Osteoblast (primary cell): ENCODE data around the gene LRRFIP1. TPM values are rescaled to one million over a fixed set of nuclear protein-coding genes. Genes with fewer than 3 reads are reported as not detected.

Experiments used
- DNase-seq: peaks from one replicate; pipeline ENCODE4 v3.0.0; 2011; ENCODE audit warnings: low spot score, mixed read lengths; ENCODE audit not compliant: insufficient read length; ENCODE audit errors: missing footprints
- H2AFZ ChIP-seq: 2 replicates; pipeline ENCODE4 v1.6.0; 2011; ENCODE audit warnings: mild to moderate bottlenecking, low read length
- H3K27ac ChIP-seq: 2 replicates; pipeline ENCODE4 v1.5.1; 2011; ENCODE audit warnings: mild to moderate bottlenecking, low read depth, low read length, moderate library complexity
- H3K27me3 ChIP-seq: 2 replicates; pipeline ENCODE4 v1.6.0; 2012; ENCODE audit warnings: mild to moderate bottlenecking, control low read depth, inconsistent platforms, low read length, moderate library complexity; ENCODE audit not compliant: insufficient read depth
- H3K36me3 ChIP-seq: 2 replicates; pipeline ENCODE4 v1.5.1; 2011; ENCODE audit warnings: mild to moderate bottlenecking, low read length, control low read depth, moderate library complexity; ENCODE audit not compliant: insufficient read depth
- H3K4me1 ChIP-seq: 2 replicates; pipeline ENCODE4 v1.5.1; 2011; ENCODE audit warnings: mild to moderate bottlenecking, low read length, control low read depth, moderate library complexity; ENCODE audit not compliant: insufficient read depth
- H3K4me2 ChIP-seq: 2 replicates; pipeline ENCODE4 v1.6.0; 2011; ENCODE audit warnings: mild to moderate bottlenecking, low read length; ENCODE audit not compliant: insufficient read depth
- H3K4me3 ChIP-seq: fragments of 200-600 bp; sonication (generic); 3 replicates; pipeline ENCODE4 v1.5.1; 2012; ENCODE audit warnings: mild to moderate bottlenecking, low read length, inconsistent platforms; ENCODE audit not compliant: insufficient read depth
- H3K79me2 ChIP-seq: 2 replicates; pipeline ENCODE4 v1.6.0; 2012; ENCODE audit warnings: mild to moderate bottlenecking, low read length, control low read depth, inconsistent platforms; ENCODE audit not compliant: insufficient read depth
- H3K9me3 ChIP-seq: 2 replicates; pipeline ENCODE4 v1.5.1; 2011; ENCODE audit warnings: low read depth, low read length, control low read depth
- H4K20me1 ChIP-seq: 2 replicates; pipeline ENCODE4 v1.6.0; 2012; ENCODE audit warnings: mild to moderate bottlenecking, low read length, control low read depth; ENCODE audit not compliant: insufficient read depth
- CTCF ChIP-seq: IDR thresholded peaks from 2 replicates; pipeline ENCODE4 v1.5.1; 2011; ENCODE audit warnings: mild to moderate bottlenecking, low read depth, low read length, moderate library complexity; ENCODE audit errors: extremely low read depth
- total RNA-seq: library from RNA; depleted of rRNA; stranded (reverse); fragments of >200 nt; gene quantifications from 2 replicates; pipeline ENCODE4 v1.2.3, GENCODE V29; 2012

Gene LRRFIP1
- total RNA-seq, 1 donor: 51.8 TPM

GRCh38 chr2:237786936-237787335 lies 159.5 kb downstream of the LRRFIP1 start:
- no peaks in the 10 kb centered on the region for H4K20me1 ChIP-seq
- no peak for DNase-seq
- H2AFZ ChIP-seq: no peak overlapping the region
- H3K36me3 ChIP-seq: peaks cover 4% of the 10 kb centered on the region
- H3K27ac ChIP-seq: no peak overlapping the region
- no peak overlapping the region for H3K4me3 ChIP-seq
- no peak overlapping the region for H3K4me2 ChIP-seq
- TF ChIP-seq CTCF: no peak
- no peaks in the 10 kb centered on the region for H3K4me1 ChIP-seq
- no peaks in the 10 kb centered on the region for H3K79me2 ChIP-seq
- H3K9me3 ChIP-seq: peaks cover 3% of the 10 kb centered on the region
- H3K27me3 ChIP-seq: no peaks in the 10 kb centered on the region

- TF ChIP-seq CTCF: no peak
- no peak overlapping the region for H3K4me3 ChIP-seq
- H4K20me1 ChIP-seq: no peaks in the 10 kb centered on the region
- H3K9me3 ChIP-seq: peaks cover 3% of the 10 kb centered on the region
- no peaks in the 10 kb centered on the region for H3K79me2 ChIP-seq
- no peak overlapping the region for H3K27ac ChIP-seq
- peaks cover 4% of the 10 kb centered on the region for H3K36me3 ChIP-seq
- DNase-seq: peak; percentile 88
- peak overlapping the region; percentile 60 for H3K4me2 ChIP-seq
- H3K4me1 ChIP-seq: no peaks in the 10 kb centered on the region
- no peak overlapping the region for H2AFZ ChIP-seq
- no peaks in the 10 kb centered on the region for H3K27me3 ChIP-seq
Observed at GRCh38 chr2:237790353-237790752, 163.0 kb downstream of the LRRFIP1 start.

- peak; percentile 24 for TF ChIP-seq CTCF
- Histone ChIP-seq H3K36me3 (no peaks in the 10 kb centered on the region), H3K4me2 (no peak overlapping the region), H3K27ac (no peak overlapping the region), H3K9me3 (no peaks in the 10 kb centered on the region), H4K20me1 (no peaks in the 10 kb centered on the region), H3K79me2 (no peaks in the 10 kb centered on the region), H3K27me3 (no peaks in the 10 kb centered on the region), H2AFZ (no peak overlapping the region), H3K4me1 (no peaks in the 10 kb centered on the region), H3K4me3 (no peak overlapping the region)
- no peak for DNase-seq
Observed at GRCh38 chr2:237791977-237792727, 164.8 kb downstream of the LRRFIP1 start.

GRCh38 chr2:237797253-237797652 lies 169.9 kb downstream of the LRRFIP1 start:
- no peaks in the 10 kb centered on the region for H4K20me1 ChIP-seq
- H3K27ac ChIP-seq: no peak overlapping the region
- H3K4me2 ChIP-seq: no peak overlapping the region
- TF ChIP-seq CTCF: no peak
- H3K4me1 ChIP-seq: no peaks in the 10 kb centered on the region
- no peak for DNase-seq
- H3K79me2 ChIP-seq: no peaks in the 10 kb centered on the region
- no peaks in the 10 kb centered on the region for H3K36me3 ChIP-seq
- H3K27me3 ChIP-seq: no peaks in the 10 kb centered on the region
- H3K9me3 ChIP-seq: no peaks in the 10 kb centered on the region
- no peak overlapping the region for H3K4me3 ChIP-seq
- H2AFZ ChIP-seq: no peak overlapping the region
